AG08395 (cell line): ENCODE data around the gene PHACTR3.
"Not testable (repeated sequence)": the region's sequence is repeated elsewhere in the genome, so short reads cannot be mapped to it uniquely, and the experiment has no call there.

Experiments
- DNase-seq: peaks from one replicate; pipeline ENCODE4 v3.0.0; 2012; ENCODE audit warnings: mixed read lengths, low spot score

PHACTR3 gene

GRCh38 chr20:59828125-59829053 is 224.0 kb downstream of the PHACTR3 start:
- no peak for DNase-seq

GRCh38 chr20:59829054-59829785 is 224.9 kb downstream of the PHACTR3 start:
- DNase-seq: peak; percentile 19

GRCh38 chr20:59829786-59830664 is 225.7 kb downstream of the PHACTR3 start:
- no peak for DNase-seq

- DNase-seq: no peak
Measured at GRCh38 chr20:59830665-59831023, 226.3 kb downstream of the PHACTR3 start.

- DNase-seq: no peak
Measured at GRCh38 chr20:59831024-59831915, 226.9 kb downstream of the PHACTR3 start.

- DNase-seq: no peak
Measured at GRCh38 chr20:59831916-59832270, 227.6 kb downstream of the PHACTR3 start.

DNA sequence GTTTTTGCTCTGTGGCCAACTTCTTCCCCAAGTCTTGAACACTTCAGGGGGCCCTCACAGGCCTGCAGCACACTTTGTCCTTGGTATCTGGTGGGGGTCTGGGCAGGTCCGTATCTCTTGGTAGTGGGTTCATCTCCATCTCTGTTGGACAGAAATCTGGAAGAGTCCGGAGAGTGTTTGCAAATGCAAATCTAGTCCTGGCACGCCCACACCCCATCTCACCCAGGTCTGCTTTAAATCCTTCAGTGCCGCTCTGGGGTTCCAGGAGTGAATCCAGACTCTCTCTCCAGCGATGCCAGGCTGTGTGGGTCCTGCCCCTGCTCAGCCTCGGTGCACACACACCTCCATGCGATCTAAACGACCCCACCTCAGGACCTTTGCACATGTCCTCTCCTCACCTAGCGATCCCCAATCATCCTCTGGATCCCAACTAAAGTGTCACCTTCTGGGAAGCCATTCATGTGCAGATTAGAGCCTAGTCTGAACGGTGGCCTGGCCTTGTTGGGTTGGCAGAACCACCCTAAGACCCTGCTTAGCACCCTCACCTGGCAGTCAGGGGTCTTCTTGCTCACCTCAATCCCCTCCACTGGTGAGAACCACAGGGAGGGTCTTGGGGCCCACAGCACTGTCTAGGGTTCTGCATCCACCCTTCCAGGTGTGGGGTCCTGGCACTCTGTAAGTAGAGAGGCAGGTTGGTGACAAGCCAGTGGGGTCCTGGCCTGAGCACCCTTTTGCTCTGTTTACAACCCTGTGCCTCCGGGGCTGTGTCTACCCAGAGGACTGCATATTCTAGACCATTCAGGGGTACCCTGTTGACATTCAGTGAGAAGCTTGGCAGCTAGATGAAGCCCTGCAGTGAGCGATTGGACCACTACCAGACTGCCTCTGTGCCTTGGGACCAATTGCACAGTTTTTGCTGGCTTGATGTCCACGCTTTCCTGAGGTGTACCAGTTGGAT is 228.3 kb downstream of the PHACTR3 start:
- DNase-seq: no peak

- DNase-seq: no peak
Measured at GRCh38 chr20:59835057-59835447, 230.7 kb downstream of the PHACTR3 start.

DNA sequence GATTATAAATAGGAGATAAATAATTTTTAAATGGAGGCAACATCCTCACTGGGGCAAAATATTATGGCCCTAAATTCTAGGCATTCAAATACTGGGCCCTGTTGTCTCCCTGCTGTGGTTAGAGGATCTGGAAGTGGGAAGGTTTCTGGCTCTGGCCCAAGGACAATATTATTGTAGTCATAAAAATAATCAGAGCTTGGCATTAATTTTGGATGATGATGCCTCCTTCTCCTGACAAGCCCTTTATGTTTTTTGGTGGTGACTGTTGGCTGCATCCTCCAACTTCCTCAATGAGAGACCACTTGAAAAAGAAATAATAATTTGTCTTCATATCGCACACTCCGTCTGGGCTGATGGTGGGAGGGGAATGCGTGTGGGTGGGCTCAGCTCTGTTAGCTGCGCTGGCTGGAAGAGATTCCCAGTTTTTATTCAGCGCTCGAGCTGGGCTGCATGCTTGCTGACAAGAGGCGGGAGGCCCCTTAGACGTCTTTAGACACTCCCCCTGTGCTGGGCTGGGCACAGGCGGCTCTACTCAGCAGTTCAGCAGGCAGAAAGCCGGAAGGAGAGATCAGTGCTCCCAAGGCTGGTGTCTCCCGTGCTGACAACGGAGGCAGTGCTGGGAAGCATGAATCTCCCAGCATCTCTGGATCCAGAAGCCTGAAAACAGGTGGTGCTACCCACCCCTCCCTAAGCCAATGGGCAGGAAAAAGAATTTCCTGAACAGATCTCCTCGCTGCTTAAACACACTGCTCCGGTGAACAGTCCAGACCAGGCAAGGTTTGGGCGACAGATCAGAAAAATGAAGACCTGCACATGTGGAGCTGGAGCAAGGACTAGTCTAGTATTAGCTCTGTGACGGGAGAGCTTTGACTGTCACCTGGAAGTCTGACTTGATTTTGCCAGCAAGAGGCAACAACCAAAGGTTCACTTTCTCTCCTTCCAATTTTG is 231.4 kb downstream of the PHACTR3 start:
- DNase-seq: peak; percentile 58

DNA sequence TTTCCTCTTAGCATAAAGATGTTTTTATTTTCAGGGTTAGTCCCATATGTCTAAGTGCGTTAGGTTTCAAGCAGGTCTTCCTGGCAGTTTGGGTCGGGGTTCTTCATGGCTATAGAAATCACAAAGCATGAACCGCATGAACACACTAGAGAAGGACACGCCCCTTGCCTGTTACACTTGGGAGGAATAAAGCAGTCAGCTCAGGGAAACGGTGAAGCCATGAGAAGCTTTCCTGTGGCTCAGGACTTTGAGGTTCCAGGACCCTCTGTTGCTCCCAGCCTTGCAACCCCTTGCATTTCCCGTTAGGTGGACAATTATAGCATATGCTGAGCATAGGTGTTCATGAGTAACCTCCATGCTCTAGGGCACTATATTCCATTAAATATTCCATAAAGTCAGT is 232.4 kb downstream of the PHACTR3 start:
- DNase-seq: no peak

DNA sequence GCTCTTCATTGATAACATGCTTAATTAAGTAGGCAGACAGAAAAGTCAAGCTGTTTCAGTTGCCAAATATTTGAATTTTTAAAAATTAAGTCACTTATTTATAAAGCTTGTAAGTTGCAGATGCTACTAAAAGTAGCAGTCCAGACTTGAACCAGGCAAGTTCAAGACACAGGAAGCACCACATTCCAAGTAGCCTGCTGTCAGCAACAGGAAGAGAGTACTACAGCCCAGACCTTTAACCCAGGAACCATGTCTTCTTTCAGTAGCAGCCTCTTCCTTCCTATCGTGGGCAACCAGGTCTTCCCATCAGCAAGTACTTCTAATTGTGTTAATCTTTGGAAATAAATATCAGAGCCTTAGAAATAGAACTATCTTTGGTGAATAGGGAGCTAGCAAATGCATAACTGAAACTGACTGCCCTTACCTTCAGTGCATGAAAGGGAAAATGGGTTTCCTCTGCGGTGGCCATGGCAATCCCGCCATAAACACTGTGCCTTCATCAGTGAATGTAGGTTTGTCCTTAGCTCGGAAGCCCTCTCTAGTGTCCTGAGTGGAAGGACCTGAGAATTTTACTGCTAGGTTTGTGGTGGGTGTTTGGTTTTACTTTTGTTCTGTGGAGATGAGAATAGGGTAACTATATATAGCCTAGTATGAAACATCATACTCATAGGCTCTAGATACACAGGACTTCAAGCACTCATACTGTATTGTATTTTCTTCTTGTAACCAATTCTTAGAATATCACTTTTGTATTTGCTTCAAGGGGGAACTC is 233.5 kb downstream of the PHACTR3 start:
- DNase-seq: no peak

DNA sequence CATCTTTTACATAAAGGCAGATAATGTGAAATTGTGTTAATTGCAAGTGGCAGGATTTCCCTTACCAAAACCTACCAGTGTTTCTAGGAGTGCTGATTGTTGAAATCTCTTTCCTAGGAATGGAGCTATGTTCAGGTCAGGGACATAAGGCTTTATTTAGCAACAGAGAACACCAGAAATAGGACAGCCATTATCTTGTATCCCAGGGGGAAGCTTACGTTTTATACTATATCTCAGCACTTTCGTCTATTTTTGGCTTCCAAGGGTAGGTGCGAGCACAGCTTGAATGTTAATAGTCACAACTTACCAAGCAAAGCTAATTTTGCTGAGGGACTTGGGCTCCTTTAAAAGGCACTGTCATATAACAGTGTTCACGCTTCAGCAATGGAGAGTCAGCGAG is 235.1 kb downstream of the PHACTR3 start:
- no peak for DNase-seq

DNA sequence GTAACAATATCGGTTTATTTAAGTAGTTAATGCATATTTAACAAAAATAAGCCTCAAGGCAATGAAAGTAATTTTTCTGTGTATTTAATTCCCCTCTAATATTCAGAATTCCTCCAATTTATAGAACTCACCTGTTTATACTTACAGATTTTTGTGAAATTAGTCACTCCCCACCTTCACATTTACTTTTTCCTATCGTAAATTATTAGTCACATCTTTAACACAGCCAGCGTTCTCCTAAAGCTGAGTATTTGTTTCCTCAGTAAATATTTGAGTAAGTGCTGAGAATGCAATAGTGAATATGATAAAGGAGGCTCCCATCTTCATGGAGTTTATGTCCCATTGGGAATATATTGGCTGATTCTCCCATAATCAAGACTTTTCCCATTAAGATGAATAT is 241.1 kb downstream of the PHACTR3 start:
- DNase-seq: no peak

GRCh38 chr20:59848182-59848581 is 243.8 kb downstream of the PHACTR3 start:
- no peak for DNase-seq

GRCh38 chr20:59850018-59850641 is 245.8 kb downstream of the PHACTR3 start:
- peak; percentile 29 for DNase-seq

- DNase-seq: not testable (repeated sequence)
Measured at GRCh38 chr20:59856526-59856925, 252.2 kb downstream of the PHACTR3 start.

DNA sequence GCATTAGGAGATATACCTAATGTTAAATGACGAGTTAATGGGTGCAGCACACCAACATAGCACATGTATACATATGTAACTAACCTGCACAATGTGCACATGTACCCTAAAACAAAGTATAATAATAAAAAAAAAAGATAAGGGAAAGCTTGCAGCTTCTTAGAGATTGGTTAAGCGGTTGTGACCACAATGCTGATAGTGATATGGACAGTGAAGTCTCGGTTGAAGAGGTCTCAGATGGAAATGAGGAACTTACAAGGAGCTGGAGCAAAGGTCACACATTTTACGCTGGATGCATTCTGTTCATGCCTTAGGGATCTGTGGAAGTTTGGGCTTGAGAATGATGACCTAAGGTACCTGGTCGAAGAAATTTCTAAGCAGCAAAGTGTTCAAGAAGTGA is 252.6 kb downstream of the PHACTR3 start:
- DNase-seq: not testable (repeated sequence)

DNA sequence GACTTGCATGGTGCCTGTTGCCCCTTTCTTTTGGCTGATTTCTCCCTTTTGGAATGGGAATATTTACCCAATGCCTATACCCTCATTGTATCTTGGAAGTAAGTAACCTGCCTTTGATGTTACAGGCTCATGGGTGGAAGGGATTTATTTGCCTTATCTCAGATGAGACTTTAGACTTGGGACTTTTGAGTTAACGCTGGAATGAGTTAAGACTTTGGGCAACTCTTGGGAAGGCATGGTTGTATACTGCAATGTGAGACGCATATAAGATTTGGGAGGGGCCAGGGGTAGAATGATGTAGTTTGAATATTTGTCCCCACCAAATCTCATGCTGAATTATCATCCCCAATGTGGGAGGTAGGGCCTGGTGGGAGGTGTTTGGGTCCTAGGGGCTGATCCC is 253.6 kb downstream of the PHACTR3 start:
- no peak for DNase-seq
